ENCODE data around the gene TEX13D. TPM values are rescaled to one million over a fixed set of nuclear protein-coding genes. Genes with fewer than 3 reads are reported as not detected.

The TEX13D gene
- total RNA-seq, 1 donor from 2014 or later, result 0.05 TPM

DNA sequence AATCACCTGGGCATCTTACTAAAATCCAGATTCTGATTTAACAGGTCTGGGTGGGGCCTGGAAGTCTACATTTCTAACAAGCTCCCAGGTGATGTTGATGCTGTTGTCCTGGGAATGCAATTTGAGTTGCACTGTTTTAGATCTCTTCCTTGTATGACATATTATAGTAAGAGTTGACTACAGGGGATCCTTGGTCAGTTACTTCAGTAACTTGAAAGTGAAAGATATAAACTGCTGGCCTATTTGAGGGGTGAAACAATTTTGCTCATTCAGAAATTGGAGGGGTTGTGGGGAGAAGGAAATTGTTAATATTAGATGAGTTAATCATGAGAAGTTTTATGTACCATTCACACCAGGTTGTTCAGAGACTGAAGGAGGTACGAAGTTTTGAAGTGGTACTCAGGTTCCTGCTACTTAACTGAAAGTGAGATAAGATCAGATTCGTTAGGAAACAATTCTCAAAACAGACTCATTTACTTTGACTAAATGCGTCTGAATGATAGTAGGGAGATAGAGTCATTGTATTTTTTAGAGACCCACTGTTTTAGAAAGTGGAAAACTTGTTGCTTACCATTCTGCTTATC is 26.4 kb downstream of the TEX13D start:
- H3K27ac Mint-ChIP-seq, result peak overlapping the region; percentile 90

DNA sequence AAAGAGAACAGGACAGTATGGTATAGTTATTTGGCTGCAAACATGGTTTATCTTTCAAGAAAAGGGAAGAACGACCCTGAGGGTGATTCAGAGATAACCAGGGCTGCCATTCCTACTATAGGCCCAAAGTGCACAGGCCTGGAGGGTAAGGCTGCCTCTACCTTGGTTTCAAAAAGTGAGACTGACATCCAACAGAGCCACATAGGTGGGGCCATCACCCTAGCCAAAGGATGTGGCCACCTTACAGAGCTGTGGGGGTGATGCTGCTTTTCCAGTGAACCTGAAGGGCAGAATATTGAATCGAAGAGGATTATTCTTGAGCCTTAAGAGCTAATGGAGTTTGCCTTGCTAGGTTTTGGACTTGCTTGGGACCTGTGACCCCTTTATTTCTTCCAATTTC is 29.6 kb downstream of the TEX13D start:
- Mint-ChIP-seq H3K4me3 (no peak overlapping the region), H3K27me3 (ENCODE audit: insufficient read depth) (no peaks in the 10 kb centered on the region), H3K9me3 (peaks cover 3% of the 10 kb centered on the region), H3K4me1 (ENCODE audit: low read depth) (peaks cover 47% of the 10 kb centered on the region), H3K27ac (peak overlapping the region; percentile 53), H3K36me3 (ENCODE audit: low read depth) (peaks cover 14% of the 10 kb centered on the region)
- intact Hi-C loops (cut with micrococcal nuclease), result no loop called here
- DNase-seq (ENCODE audit: low spot score), result no peak

More for the DNA sequence above, 26.4 kb downstream of the TEX13D start:
- Mint-ChIP-seq H3K9me3 (peaks cover 4% of the 10 kb centered on the region), H3K27me3 (ENCODE audit: insufficient read depth) (no peaks in the 10 kb centered on the region), H3K36me3 (ENCODE audit: low read depth) (peaks cover 20% of the 10 kb centered on the region), H3K4me1 (ENCODE audit: low read depth) (peaks cover 60% of the 10 kb centered on the region), H3K4me3 (peak overlapping the region; percentile 72)
- intact Hi-C loops (cut with micrococcal nuclease), result loop anchor here (1.0 to 2.0 kb wide), 5 partner anchors 10 to 141 kb away; no protein-coding TSS in a partner anchor
- no peak for DNase-seq (ENCODE audit: low spot score)

DNA sequence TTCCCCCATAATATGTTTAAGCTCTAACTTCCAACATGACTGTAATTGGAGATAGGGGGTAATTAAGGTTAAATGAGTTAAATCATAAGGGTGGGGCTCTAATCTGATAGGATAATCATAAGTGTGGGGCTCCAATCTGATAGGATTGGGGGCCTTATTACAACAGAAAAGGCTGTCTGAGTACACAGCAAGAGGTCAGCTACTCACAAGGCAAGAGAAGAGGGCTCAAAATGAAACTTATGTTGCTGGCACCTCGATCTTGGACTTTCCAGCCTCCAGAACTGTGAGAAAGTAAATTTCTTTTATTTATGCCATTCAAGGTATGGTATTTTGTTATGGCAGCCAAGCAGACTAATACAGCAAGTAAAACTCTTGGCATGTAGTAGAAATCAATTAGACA is 30.3 kb downstream of the TEX13D start:
- H3K27me3 Mint-ChIP-seq (ENCODE audit: insufficient read depth), result no peaks in the 10 kb centered on the region
- no peak for DNase-seq (ENCODE audit: low spot score)
- H3K4me1 Mint-ChIP-seq (ENCODE audit: low read depth), result peaks cover 42% of the 10 kb centered on the region
- intact Hi-C loops (cut with micrococcal nuclease), result no loop called here
- peak overlapping the region; percentile 53 for H3K27ac Mint-ChIP-seq
- no peaks in the 10 kb centered on the region for H3K9me3 Mint-ChIP-seq
- H3K4me3 Mint-ChIP-seq, result no peak overlapping the region
- peaks cover 16% of the 10 kb centered on the region for H3K36me3 Mint-ChIP-seq (ENCODE audit: low read depth)

DNA sequence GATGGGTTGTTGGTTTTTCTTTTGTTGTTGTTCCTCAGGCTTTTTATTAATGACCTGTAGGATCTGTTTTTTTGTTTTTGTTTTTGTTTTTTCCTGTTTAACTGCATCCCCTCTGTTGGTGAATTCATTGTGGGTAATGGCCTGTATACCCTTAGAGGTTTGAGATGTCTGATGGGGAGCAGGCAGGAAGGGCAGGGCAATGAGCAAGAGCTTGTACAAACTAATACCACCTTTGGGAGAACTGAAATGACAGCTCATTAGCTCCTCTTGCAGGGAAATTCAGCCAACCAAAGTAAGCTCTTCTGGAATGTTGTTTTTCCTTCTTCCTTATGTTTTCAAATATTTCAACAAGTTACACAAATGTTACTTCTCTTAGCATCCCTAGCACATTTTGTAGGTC is 37.3 kb downstream of the TEX13D start:
- no peak overlapping the region for H3K27ac Mint-ChIP-seq

DNA sequence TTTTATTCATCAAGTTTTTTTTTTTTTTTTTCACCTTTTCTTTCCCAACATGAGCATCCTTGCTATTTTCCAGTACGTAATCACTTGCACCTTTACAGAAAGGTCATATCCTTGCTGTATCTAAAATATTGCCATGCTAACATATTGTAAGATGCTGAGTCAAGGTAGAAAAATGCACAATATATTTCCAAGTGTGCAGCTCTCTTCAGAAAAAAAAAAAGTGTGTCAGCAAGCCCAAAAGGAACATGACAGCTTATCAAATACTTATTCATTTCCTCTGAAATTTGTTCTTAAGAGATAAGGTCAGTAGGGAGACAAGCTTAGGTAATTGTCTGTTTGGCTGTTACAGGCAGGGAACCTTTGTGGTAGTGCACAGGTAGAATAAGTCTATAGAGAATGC is 40.9 kb downstream of the TEX13D start:
- intact Hi-C loops (cut with micrococcal nuclease), result no loop called here
- Mint-ChIP-seq H3K27ac (no peak overlapping the region), H3K36me3 (ENCODE audit: low read depth) (peaks cover 32% of the 10 kb centered on the region), H3K4me1 (ENCODE audit: low read depth) (peaks cover 15% of the 10 kb centered on the region), H3K27me3 (ENCODE audit: insufficient read depth) (no peaks in the 10 kb centered on the region), H3K9me3 (no peaks in the 10 kb centered on the region), H3K4me3 (no peak overlapping the region)
- no peak for DNase-seq (ENCODE audit: low spot score)

More for the DNA sequence above, 37.3 kb downstream of the TEX13D start:
- Mint-ChIP-seq H3K9me3 (no peaks in the 10 kb centered on the region), H3K36me3 (ENCODE audit: low read depth) (peaks cover 41% of the 10 kb centered on the region), H3K4me3 (no peak overlapping the region), H3K27me3 (ENCODE audit: insufficient read depth) (no peaks in the 10 kb centered on the region), H3K4me1 (ENCODE audit: low read depth) (peaks cover 21% of the 10 kb centered on the region)
- DNase-seq (ENCODE audit: low spot score), result no peak
- intact Hi-C loops (cut with micrococcal nuclease), result no loop called here

DNA sequence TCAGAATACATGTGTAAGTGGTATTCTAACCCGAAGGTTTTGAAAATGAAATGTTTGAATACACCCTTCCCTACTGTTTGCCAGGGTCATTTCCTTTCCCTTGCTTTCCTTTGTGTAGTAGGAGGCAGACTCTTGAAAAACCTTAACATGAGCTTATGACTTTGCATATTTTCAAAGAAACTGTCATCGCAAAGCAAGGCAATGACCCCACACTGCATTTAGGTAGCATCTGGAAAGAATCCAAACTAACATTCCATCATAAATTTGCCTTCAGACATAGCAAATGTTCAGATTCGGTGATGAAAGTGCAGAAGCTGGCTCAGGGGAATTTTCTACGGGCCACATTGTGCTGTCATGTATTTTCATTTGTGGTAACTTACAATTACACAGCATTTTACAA is 46.2 kb downstream of the TEX13D start:
- H3K36me3 Mint-ChIP-seq (ENCODE audit: low read depth), result peaks cover 14% of the 10 kb centered on the region
- intact Hi-C loops (cut with micrococcal nuclease), result no loop called here
- H3K27me3 Mint-ChIP-seq (ENCODE audit: insufficient read depth), result no peaks in the 10 kb centered on the region
- no peaks in the 10 kb centered on the region for H3K4me1 Mint-ChIP-seq (ENCODE audit: low read depth)
- DNase-seq (ENCODE audit: low spot score), result no peak
- H3K27ac Mint-ChIP-seq, result no peak overlapping the region
- H3K9me3 Mint-ChIP-seq, result no peaks in the 10 kb centered on the region
- H3K4me3 Mint-ChIP-seq, result no peak overlapping the region

DNA sequence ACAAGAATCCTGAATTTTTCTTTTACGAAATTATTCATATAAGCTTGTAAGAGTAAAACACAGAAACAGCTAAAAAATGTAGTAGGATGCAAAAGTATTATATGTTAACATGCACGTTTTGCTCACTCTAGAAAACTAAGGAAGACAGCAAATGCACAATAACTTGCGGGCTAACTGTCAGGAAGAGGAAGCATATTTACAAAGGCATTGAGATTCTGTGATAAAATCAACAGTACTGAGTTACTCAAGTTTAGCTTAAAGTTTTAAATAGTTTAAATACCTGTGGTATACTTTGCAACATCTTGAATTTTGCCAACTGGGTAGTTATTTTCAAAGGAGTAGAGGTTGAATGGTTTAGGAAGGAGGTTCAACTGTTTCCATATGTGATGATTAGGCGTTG is 50.9 kb downstream of the TEX13D start:
- Mint-ChIP-seq H3K27ac (no peak overlapping the region), H3K27me3 (ENCODE audit: insufficient read depth) (no peaks in the 10 kb centered on the region), H3K9me3 (no peaks in the 10 kb centered on the region), H3K36me3 (ENCODE audit: low read depth) (peaks cover 18% of the 10 kb centered on the region), H3K4me3 (no peak overlapping the region), H3K4me1 (ENCODE audit: low read depth) (no peaks in the 10 kb centered on the region)
- intact Hi-C loops (cut with micrococcal nuclease), result loop anchor here (10.0 kb wide), 1 partner anchor 289 kb away; no protein-coding TSS in a partner anchor
- DNase-seq (ENCODE audit: low spot score), result no peak

DNA sequence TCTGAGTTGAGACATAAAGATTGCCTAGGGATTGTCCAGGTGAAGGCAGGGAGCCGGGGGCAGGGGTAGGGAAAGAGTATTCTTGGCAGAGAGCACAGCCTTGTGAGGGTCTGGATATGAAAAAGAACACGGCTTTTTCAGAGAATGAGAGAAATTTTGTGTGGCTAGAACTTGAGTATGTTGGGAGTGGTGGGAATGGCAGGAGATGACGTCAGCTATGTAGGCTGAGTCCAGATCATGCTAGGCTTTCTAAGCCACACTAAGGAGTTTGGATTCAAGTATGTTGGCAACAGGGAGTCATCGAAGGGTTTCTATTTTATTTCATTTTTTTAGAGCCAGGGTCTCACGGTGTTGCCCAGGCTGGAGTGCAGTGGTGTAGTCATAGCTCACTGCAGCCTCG is 53.9 kb downstream of the TEX13D start:
- no peaks in the 10 kb centered on the region for H3K9me3 Mint-ChIP-seq
- no peaks in the 10 kb centered on the region for H3K27me3 Mint-ChIP-seq (ENCODE audit: insufficient read depth)
- DNase-seq (ENCODE audit: low spot score), result no peak
- intact Hi-C loops (cut with micrococcal nuclease), result loop anchor here (10.0 kb wide), 1 partner anchor 292 kb away; no protein-coding TSS in a partner anchor
- H3K27ac Mint-ChIP-seq, result no peak overlapping the region
- H3K4me3 Mint-ChIP-seq, result no peak overlapping the region
- H3K4me1 Mint-ChIP-seq (ENCODE audit: low read depth), result no peaks in the 10 kb centered on the region
- peaks cover 15% of the 10 kb centered on the region for H3K36me3 Mint-ChIP-seq (ENCODE audit: low read depth)

Other genes with a start within 250 kb of the TEX13D start
- gene SH2D1A, start 13.9 kb downstream of the TEX13D start, total RNA-seq, result 50.4 and 56.3 TPM in 2 replicates

All from activated T-helper 1 cell treated with anti-CD3 and anti-CD28 coated beads, Interleukin-12 subunit alpha, Interleukin-12 subunit beta, Interleukin-2, Interleukin-4 antibody, amounts not matched to agents 30 ng/mL and 10 ng/mL and 1 ng/mL, durations not matched to agents 14 hours and 24 hours and 36 hours (primary cell).